Epithelial cell of prostate (primary cell): Measurements from ENCODE around the gene CAPN15.
"Not testable (repeated sequence)": the region's sequence is repeated elsewhere in the genome, so short reads cannot be mapped to it uniquely, and the experiment has no call there.

Experiments used
- DNase-seq: peaks from one replicate; pipeline ENCODE4 v3.0.0-alpha.2; 2011; ENCODE audit warnings: low read depth, low spot score
- H3K27ac ChIP-seq: fragments of 450-650 bp; 2 replicates; pipeline ENCODE4 v1.5.1; 2017; ENCODE audit warnings: mild to moderate bottlenecking

CAPN15 gene

GRCh38 chr16:505479-506245 lies 21.9 kb upstream of the CAPN15 start:
- no peak overlapping the region for H3K27ac ChIP-seq
- no peak for DNase-seq

GRCh38 chr16:506246-506546 lies 21.3 kb upstream of the CAPN15 start:
- H3K27ac ChIP-seq = no peak overlapping the region
- no peak for DNase-seq

- H3K27ac ChIP-seq, DNase-seq: not testable (repeated sequence)
These were observed 20.0 kb upstream of the CAPN15 start for GRCh38 chr16:507527-507926.

- DNase-seq = no peak
These were observed 19.5 kb upstream of the CAPN15 start for GRCh38 chr16:507996-508395.

GRCh38 chr16:508884-509736 lies 18.4 kb upstream of the CAPN15 start:
- H3K27ac ChIP-seq = no peak overlapping the region
- no peak for DNase-seq

More at GRCh38 chr16:507996-508395, 19.5 kb upstream of the CAPN15 start:
- no peak overlapping the region for H3K27ac ChIP-seq

- H3K27ac ChIP-seq = no peak overlapping the region
- DNase-seq = no peak
These were observed 17.3 kb upstream of the CAPN15 start for GRCh38 chr16:510066-510825.

GRCh38 chr16:512802-513201 lies 14.7 kb upstream of the CAPN15 start:
- no peak for DNase-seq
- H3K27ac ChIP-seq = no peak overlapping the region

GRCh38 chr16:513950-514349 lies 13.6 kb upstream of the CAPN15 start:
- DNase-seq = no peak
- H3K27ac ChIP-seq = no peak overlapping the region

- no peak for DNase-seq
- no peak overlapping the region for H3K27ac ChIP-seq
These were observed 12.2 kb upstream of the CAPN15 start for GRCh38 chr16:515175-515938.

- DNase-seq = no peak
- no peak overlapping the region for H3K27ac ChIP-seq
These were observed 11.6 kb upstream of the CAPN15 start for GRCh38 chr16:515939-516226.

- DNase-seq = no peak
- H3K27ac ChIP-seq = no peak overlapping the region
These were observed 11.2 kb upstream of the CAPN15 start for GRCh38 chr16:516301-516700.

GRCh38 chr16:518858-519257 lies 8.7 kb upstream of the CAPN15 start:
- DNase-seq = no peak

GRCh38 chr16:519425-519824 lies 8.1 kb upstream of the CAPN15 start:
- H3K27ac ChIP-seq = no peak overlapping the region
- DNase-seq = no peak

More at GRCh38 chr16:518858-519257, 8.7 kb upstream of the CAPN15 start:
- no peak overlapping the region for H3K27ac ChIP-seq

GRCh38 chr16:519841-520687 lies 7.4 kb upstream of the CAPN15 start:
- H3K27ac ChIP-seq = no peak overlapping the region
- DNase-seq = no peak

- no peak overlapping the region for H3K27ac ChIP-seq
- no peak for DNase-seq
These were observed 6.7 kb upstream of the CAPN15 start for GRCh38 chr16:520847-521246.

GRCh38 chr16:521381-522210 lies 5.9 kb upstream of the CAPN15 start:
- DNase-seq = no peak
- H3K27ac ChIP-seq = no peak overlapping the region

- DNase-seq = no peak
- no peak overlapping the region for H3K27ac ChIP-seq
These were observed 5.0 kb upstream of the CAPN15 start for GRCh38 chr16:522320-523096.
